Activated CD8-positive, alpha-beta T cell treated with anti-CD3 and anti-CD28 coated beads for 36 hours (primary cell): ENCODE measurements around the gene ELAVL3. TPM values are rescaled to one million over a fixed set of nuclear protein-coding genes. Genes with fewer than 3 reads are reported as not detected.

ENCODE experiments used
- ATAC-seq: fragments of 200-7000 bp; cut with Tn5 transposase; one replicate; pipeline ENCODE4 v1.10.0; 2021; ENCODE audit warnings: mild to moderate bottlenecking, moderate library complexity
- CTCF ChIA-PET: fragments of 350-600 bp; sonication (Branson Sonifier 250); formaldehyde crosslinking; loops from one replicate; lab custom pipeline; 2021; ENCODE audit warnings: antibody characterized with exemption; lab: Charles Lee
- POLR2A ChIA-PET: fragments of 350-600 bp; sonication (Branson Sonifier 250); formaldehyde crosslinking; loops from one replicate; lab custom pipeline; 2021; ENCODE audit warnings: antibody characterized with exemption; lab: Charles Lee
- DNase-seq: peaks from one replicate; pipeline ENCODE4 v3.0.0-alpha.2; 2020
- H3K27ac Mint-ChIP-seq: one replicate; pipeline ENCODE4 v1.8.0; 2021; ENCODE audit warnings: mild to moderate bottlenecking, mixed read lengths
- H3K27me3 Mint-ChIP-seq: one replicate; pipeline ENCODE4 v1.8.0; 2021; ENCODE audit warnings: mixed read lengths
- H3K36me3 Mint-ChIP-seq: one replicate; pipeline ENCODE4 v1.8.0; 2021; ENCODE audit warnings: low read depth, mixed read lengths
- H3K4me1 Mint-ChIP-seq: one replicate; pipeline ENCODE4 v1.8.0; 2021; ENCODE audit warnings: low read depth, mixed read lengths
- H3K4me3 Mint-ChIP-seq: one replicate; pipeline ENCODE4 v1.8.0; 2021; ENCODE audit warnings: mild to moderate bottlenecking, moderate library complexity, mixed read lengths
- H3K9me3 Mint-ChIP-seq: one replicate; pipeline ENCODE4 v1.8.0; 2021; ENCODE audit warnings: mixed read lengths
- CTCF ChIP-seq: fragments of 200-600 bp; IDR thresholded peaks from one replicate; pipeline ENCODE4 v1.8.0; 2022; ENCODE audit warnings: antibody characterized with exemption, mild to moderate bottlenecking
- intact Hi-C: fragments of 100-400 bp; cut with micrococcal nuclease; formaldehyde crosslinking; loops from one replicate; pipeline ENCODE4 v1.10.0; 2022
- total RNA-seq, 2 experiments: library from RNA; stranded (reverse); gene quantifications; one replicate each; pipeline ENCODE4 v1.2.3, GENCODE V29; 2021

The ELAVL3 gene
- total RNA-seq, 2 experiments from 2014 or later, result not detected

- H3K4me1 Mint-ChIP-seq, result peaks cover 31% of the 10 kb centered on the region
- ChIA-PET POLR2A (interaction anchor here (0.9 to 6.1 kb wide), 7 partner anchors 14 to 61 kb away, joined by 3 to 26 read pairs (median 4); partner anchors contain the start of genes EPOR, ODAD3 and PRKCSH), CTCF (interaction anchor here (0.6 to 4.6 kb wide), 6 partner anchors 10 to 75 kb away, joined by 3 to 29 read pairs (median 4); partner anchors contain the start of genes CCDC159, ODAD3, PRKCSH and TMEM205)
- DNase-seq (peak; percentile 76), ATAC-seq (peak; percentile 74)
- no peak for TF ChIP-seq CTCF
- intact Hi-C loops, result no loop called here
- H3K27ac Mint-ChIP-seq, result no peak overlapping the region
- H3K36me3 Mint-ChIP-seq, result no peaks in the 10 kb centered on the region
- H3K27me3 Mint-ChIP-seq, result peaks cover 54% of the 10 kb centered on the region
- no peaks in the 10 kb centered on the region for H3K9me3 Mint-ChIP-seq
- peak overlapping the region; percentile 65 for H3K4me3 Mint-ChIP-seq
Measured at GRCh38 chr19:11421371-11422098, 59.3 kb downstream of the ELAVL3 start.

- H3K27ac Mint-ChIP-seq, result no peak overlapping the region
- intact Hi-C loops, result no loop called here
- DNase-seq, result peak; percentile 17
Measured at GRCh38 chr19:11420429-11421370, 60.1 kb downstream of the ELAVL3 start.

GRCh38 chr19:11418549-11419506 is 62.0 kb downstream of the ELAVL3 start, which contains the start of gene RGL3:
RGL3 (minus strand) TSS chr19:11419314; CDS start chr19:11419278, 36 bp downstream.
- no peak within 1 kb of the TSS for H3K27ac Mint-ChIP-seq
- intact Hi-C loops, result no loop called here

More at GRCh38 chr19:11420429-11421370, 60.1 kb downstream of the ELAVL3 start:
- no peak for TF ChIP-seq CTCF
- H3K27me3 Mint-ChIP-seq, result peaks cover 54% of the 10 kb centered on the region
- no peaks in the 10 kb centered on the region for H3K9me3 Mint-ChIP-seq
- ChIA-PET POLR2A (interaction anchor here (0.6 to 6.1 kb wide), 6 partner anchors 19 to 62 kb away, joined by 3 to 26 read pairs (median 5); partner anchors contain the start of gene EPOR), CTCF (interaction anchor here (1.6 to 4.6 kb wide), 3 partner anchors 14 to 74 kb away, joined by 3 to 29 read pairs (median 11); partner anchors contain the start of genes CCDC159, ODAD3, PRKCSH and TMEM205)
- H3K4me1 Mint-ChIP-seq, result peaks cover 31% of the 10 kb centered on the region
- ATAC-seq, result no peak
- H3K4me3 Mint-ChIP-seq, result peak overlapping the region; percentile 65
- H3K36me3 Mint-ChIP-seq, result no peaks in the 10 kb centered on the region

More at GRCh38 chr19:11418549-11419506, 62.0 kb downstream of the ELAVL3 start, which contains the start of gene RGL3:
- ATAC-seq (no peak), DNase-seq (no peak)
- POLR2A ChIA-PET, result interaction anchor here (6.1 kb wide), 1 partner anchor 38 kb away, joined by 26 read pairs; no protein-coding TSS in a partner anchor
- no peak within 1 kb of the TSS for H3K4me3 Mint-ChIP-seq
- no peak for TF ChIP-seq CTCF
- CTCF ChIA-PET, result interaction anchor here (4.6 kb wide), 1 partner anchor 37 kb away, joined by 29 read pairs; no protein-coding TSS in a partner anchor
- peaks cover 49% of the 10 kb centered on the region for H3K27me3 Mint-ChIP-seq
- no peaks in the 10 kb centered on the region for H3K36me3 Mint-ChIP-seq
- H3K9me3 Mint-ChIP-seq, result no peaks in the 10 kb centered on the region
- H3K4me1 Mint-ChIP-seq, result peaks cover 31% of the 10 kb centered on the region
